ENCODE data around the gene MALSU1.

MALSU1 gene

DNA sequence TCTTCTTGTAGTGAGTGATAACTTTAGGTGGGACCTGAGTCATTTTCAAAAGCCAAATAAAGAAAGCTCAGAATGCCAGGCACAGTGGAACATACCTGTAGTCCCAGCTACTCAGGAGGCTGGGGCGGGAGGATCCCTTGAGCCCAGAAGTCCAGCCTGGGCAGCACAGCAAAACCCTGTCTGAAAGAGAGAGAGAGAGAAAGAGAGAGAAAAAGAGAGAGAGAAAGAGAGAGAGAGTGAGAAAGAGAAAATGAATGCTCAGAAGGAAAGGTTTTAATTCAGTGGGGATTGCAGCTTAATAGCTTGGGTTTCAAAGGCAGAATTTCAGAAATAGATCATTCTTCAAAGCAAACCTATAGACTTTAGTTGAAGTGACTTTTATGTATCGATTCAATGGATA is 26.9 kb upstream of the MALSU1 start:
- TF ChIP-seq, protein P1, sequence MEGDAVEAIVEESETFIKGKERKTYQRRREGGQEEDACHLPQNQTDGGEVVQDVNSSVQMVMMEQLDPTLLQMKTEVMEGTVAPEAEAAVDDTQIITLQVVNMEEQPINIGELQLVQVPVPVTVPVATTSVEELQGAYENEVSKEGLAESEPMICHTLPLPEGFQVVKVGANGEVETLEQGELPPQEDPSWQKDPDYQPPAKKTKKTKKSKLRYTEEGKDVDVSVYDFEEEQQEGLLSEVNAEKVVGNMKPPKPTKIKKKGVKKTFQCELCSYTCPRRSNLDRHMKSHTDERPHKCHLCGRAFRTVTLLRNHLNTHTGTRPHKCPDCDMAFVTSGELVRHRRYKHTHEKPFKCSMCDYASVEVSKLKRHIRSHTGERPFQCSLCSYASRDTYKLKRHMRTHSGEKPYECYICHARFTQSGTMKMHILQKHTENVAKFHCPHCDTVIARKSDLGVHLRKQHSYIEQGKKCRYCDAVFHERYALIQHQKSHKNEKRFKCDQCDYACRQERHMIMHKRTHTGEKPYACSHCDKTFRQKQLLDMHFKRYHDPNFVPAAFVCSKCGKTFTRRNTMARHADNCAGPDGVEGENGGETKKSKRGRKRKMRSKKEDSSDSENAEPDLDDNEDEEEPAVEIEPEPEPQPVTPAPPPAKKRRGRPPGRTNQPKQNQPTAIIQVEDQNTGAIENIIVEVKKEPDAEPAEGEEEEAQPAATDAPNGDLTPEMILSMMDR (IDR thresholded peaks at IDR 0.05; ENCODE audit: unreplicated experiment in 3 of 3): no peak
- Mint-ChIP-seq H3K9me3 (no peaks in the 10 kb centered on the region), H3K4me1 (peaks cover 27% of the 10 kb centered on the region), H3K27ac (no peak overlapping the region), H3K4me3 (no peak overlapping the region), H3K36me3 (ENCODE audit: low read depth) (no peaks in the 10 kb centered on the region), H3K27me3 (ENCODE audit: low read depth) (peaks cover 18% of the 10 kb centered on the region)

DNA sequence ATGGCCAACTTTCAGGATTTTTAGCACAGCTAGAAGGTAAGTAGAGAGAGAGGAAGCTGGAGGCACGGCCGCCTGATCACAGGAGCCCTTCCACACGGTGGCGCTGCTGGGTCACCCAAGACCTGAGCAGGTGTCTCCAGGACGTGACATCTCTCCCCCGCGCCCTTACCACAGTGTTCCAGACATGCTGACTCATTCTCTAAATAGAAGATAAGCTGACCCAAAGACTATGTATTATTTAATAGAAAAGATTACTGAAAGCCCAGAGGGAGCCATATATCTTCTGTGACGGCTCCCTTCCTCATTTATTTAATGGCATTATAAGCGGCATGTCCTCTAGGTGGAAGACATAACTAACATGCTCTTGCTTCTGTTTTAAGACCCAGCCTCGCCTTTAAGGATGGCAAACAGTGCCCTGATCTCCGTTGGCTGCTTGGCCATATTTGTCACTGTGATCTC is 26.0 kb upstream of the MALSU1 start:
- no peaks in the 10 kb centered on the region for H3K9me3 Mint-ChIP-seq
- H3K4me3 Mint-ChIP-seq: no peak overlapping the region
- TF ChIP-seq, protein P1 (IDR thresholded peaks at IDR 0.05; ENCODE audit: unreplicated experiment in 3 of 3): peak; percentile 61 to 69 (median 62)
- peaks cover 18% of the 10 kb centered on the region for H3K27me3 Mint-ChIP-seq (ENCODE audit: low read depth)
- no peak overlapping the region for H3K27ac Mint-ChIP-seq
- H3K36me3 Mint-ChIP-seq (ENCODE audit: low read depth): no peaks in the 10 kb centered on the region
- peaks cover 27% of the 10 kb centered on the region for H3K4me1 Mint-ChIP-seq

- no peaks in the 10 kb centered on the region for H3K36me3 Mint-ChIP-seq (ENCODE audit: low read depth)
- TF ChIP-seq, protein P1 (IDR thresholded peaks at IDR 0.05; ENCODE audit: unreplicated experiment in 3 of 3): no peak
- H3K4me1 Mint-ChIP-seq: peaks cover 27% of the 10 kb centered on the region
- peaks cover 17% of the 10 kb centered on the region for H3K27me3 Mint-ChIP-seq (ENCODE audit: low read depth)
- H3K27ac Mint-ChIP-seq: peak overlapping the region; percentile 56 to 81 (median 69)
- no peaks in the 10 kb centered on the region for H3K9me3 Mint-ChIP-seq
- peak overlapping the region in 1 of 3 experiments; percentile 8 for H3K4me3 Mint-ChIP-seq
Observed at GRCh38 chr7:23275912-23276311, 23.2 kb upstream of the MALSU1 start.

DNA sequence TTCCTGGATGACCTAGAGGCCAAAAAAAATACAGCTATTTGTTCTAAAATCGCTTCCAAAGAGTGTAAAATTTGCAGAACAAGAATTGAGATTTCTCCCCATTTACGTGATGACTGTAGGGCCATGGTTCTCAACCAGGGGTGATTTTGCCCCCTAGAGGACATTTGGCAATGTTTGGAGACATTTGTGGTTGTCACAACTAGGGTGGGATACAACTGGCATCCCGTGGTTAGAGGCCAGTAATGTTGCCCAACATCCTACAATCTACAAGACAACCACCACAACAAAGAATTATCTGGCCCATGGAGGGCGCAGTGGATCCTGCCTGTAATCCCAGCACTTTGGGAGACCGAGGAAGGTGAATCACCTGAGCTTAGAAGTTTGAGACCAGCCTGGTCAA is 22.8 kb upstream of the MALSU1 start:
- Mint-ChIP-seq H3K27ac (peak overlapping the region; percentile 56 to 81 (median 69)), H3K27me3 (ENCODE audit: low read depth) (peaks cover 17% of the 10 kb centered on the region), H3K4me1 (peaks cover 27% of the 10 kb centered on the region), H3K4me3 (no peak overlapping the region), H3K9me3 (no peaks in the 10 kb centered on the region), H3K36me3 (ENCODE audit: low read depth) (no peaks in the 10 kb centered on the region)
- TF ChIP-seq, protein P1 (IDR thresholded peaks at IDR 0.05; ENCODE audit: unreplicated experiment in 3 of 3): peak in 1 of 3 experiments; percentile 18

DNA sequence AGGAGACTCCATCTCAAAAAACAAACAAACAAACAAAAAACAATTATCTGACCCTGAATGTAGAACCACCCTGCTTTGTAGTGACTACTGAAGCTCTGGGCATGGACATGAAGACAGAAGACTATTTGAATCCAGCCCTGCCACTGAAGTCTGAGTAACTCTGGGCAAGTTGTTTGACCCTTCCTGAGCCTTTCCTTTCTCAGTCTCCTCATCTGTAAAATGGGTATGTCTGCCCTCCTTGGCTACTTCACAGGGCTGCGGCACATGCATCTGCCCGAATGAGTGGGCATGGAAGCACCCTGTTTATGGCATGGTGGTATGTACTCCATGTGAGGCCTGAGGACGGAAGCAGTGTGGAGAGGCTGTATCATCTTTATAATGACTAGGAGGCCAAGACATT is 22.2 kb upstream of the MALSU1 start:
- TF ChIP-seq, protein P1 (IDR thresholded peaks at IDR 0.05; ENCODE audit: unreplicated experiment in 3 of 3): no peak
- Mint-ChIP-seq H3K4me3 (no peak overlapping the region), H3K4me1 (peaks cover 27% of the 10 kb centered on the region), H3K27ac (no peak overlapping the region), H3K9me3 (no peaks in the 10 kb centered on the region), H3K36me3 (ENCODE audit: low read depth) (no peaks in the 10 kb centered on the region), H3K27me3 (ENCODE audit: low read depth) (peaks cover 15% of the 10 kb centered on the region)

DNA sequence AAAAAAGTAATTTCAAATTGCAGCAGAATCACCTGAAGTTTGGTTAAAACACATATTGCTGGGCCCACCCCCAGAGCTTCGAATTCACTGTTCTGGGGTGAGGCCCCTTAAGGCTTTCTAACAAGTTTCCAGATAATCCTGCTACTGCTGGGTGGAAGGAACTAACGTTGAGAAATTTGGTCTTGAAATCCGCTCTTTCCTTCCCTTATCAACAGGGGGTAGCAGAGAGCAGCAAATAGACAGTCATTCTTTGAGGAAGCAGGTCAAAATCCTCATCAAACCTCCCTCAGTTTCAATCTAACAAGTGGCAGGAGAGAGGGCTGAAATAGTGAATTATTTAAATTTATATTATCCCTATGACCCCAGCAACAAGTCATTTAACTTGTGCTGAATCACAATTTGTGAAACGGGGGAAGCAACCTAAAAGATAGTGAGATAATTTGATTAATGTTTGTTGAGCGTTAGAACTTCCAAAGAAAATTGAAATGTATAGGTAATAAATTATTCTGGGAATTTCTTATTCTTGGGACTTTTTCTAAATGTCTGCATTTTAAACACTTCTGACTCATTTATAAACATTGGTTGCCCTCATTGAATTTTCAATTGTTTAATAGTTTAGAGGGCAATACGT is 21.7 kb upstream of the MALSU1 start:
- peaks cover 27% of the 10 kb centered on the region for H3K4me1 Mint-ChIP-seq

More for the DNA sequence above, 21.7 kb upstream of the MALSU1 start:
- TF ChIP-seq, protein P1 (IDR thresholded peaks at IDR 0.05; ENCODE audit: unreplicated experiment in 3 of 3): peak; percentile 64 to 73 (median 68)
- Mint-ChIP-seq H3K36me3 (ENCODE audit: low read depth) (no peaks in the 10 kb centered on the region), H3K27me3 (ENCODE audit: low read depth) (peaks cover 10% of the 10 kb centered on the region), H3K27ac (no peak overlapping the region), H3K4me3 (no peak overlapping the region), H3K9me3 (no peaks in the 10 kb centered on the region)
